Neural cell (in vitro differentiated cells): ENCODE measurements around the gene USP49. TPM values are rescaled to one million over a fixed set of nuclear protein-coding genes. Genes with fewer than 3 reads are reported as not detected.

Source experiments
- H2AFZ ChIP-seq: fragments of 200-600, 300-800 bp; sonication (generic), shearing (Covaris generic); 2 replicates; pipeline ENCODE4 v1.6.0; 2014; ENCODE audit warnings: low read depth, mild to moderate bottlenecking, antibody characterized with exemption, low read length, moderate library complexity
- H3F3A ChIP-seq: fragments of 200-600 bp; shearing (Covaris generic); 2 replicates; pipeline ENCODE4 v1.6.1; 2016; ENCODE audit warnings: mild to moderate bottlenecking, moderate library complexity, mixed read lengths, antibody characterized with exemption, low read length; ENCODE audit not compliant: insufficient read depth, poor library complexity, severe bottlenecking
- H3K27ac ChIP-seq: fragments of 200-600, 300-800 bp; sonication (generic), shearing (Covaris generic); 2 replicates; pipeline ENCODE4 v1.5.1; 2014; ENCODE audit warnings: mild to moderate bottlenecking, low read length, moderate library complexity
- H3K27me3 ChIP-seq: fragments of 300-800, 200-600 bp; sonication (generic), shearing (Covaris generic); 2 replicates; pipeline ENCODE4 v1.6.0; 2014; ENCODE audit warnings: mild to moderate bottlenecking, low read depth, low read length, moderate library complexity; ENCODE audit not compliant: insufficient read depth
- H3K36me3 ChIP-seq: fragments of 300-800, 200-600 bp; sonication (generic), shearing (Covaris generic); 2 replicates; pipeline ENCODE4 v1.5.1; 2014; ENCODE audit warnings: mild to moderate bottlenecking, antibody characterized with exemption, low read length, moderate library complexity; ENCODE audit not compliant: insufficient read depth
- H3K4me2 ChIP-seq: fragments of 300-800, 200-600 bp; sonication (generic), shearing (Covaris generic); 2 replicates; pipeline ENCODE4 v1.6.0; 2014; ENCODE audit warnings: mild to moderate bottlenecking, low read length
- H3K4me3 ChIP-seq: fragments of 300-800, 200-600 bp; sonication (generic), shearing (Covaris generic); 2 replicates; pipeline ENCODE4 v1.5.1; 2014; ENCODE audit warnings: mild to moderate bottlenecking, low read length, moderate library complexity
- H3K79me2 ChIP-seq: fragments of 200-600 bp; shearing (Covaris generic); replicated peaks from 2 replicates; pipeline ENCODE4 v1.6.0; 2014; ENCODE audit warnings: mild to moderate bottlenecking, low read length, moderate library complexity; ENCODE audit not compliant: insufficient read depth
- H3K9ac ChIP-seq: fragments of 300-800, 200-600 bp; sonication (generic), shearing (Covaris generic); 2 replicates; pipeline ENCODE4 v1.6.1; 2016; ENCODE audit warnings: mild to moderate bottlenecking, low read length, mixed read lengths
- H3K9me2 ChIP-seq: fragments of 200-600 bp; shearing (Covaris generic); 2 replicates; pipeline ENCODE4 v1.6.1; 2016; ENCODE audit warnings: mild to moderate bottlenecking, low read length, mixed read lengths; ENCODE audit not compliant: insufficient read depth
- H3K9me3 ChIP-seq: fragments of 200-600, 300-800 bp; sonication (generic), shearing (Covaris generic); 2 replicates; pipeline ENCODE4 v1.6.1; 2016; ENCODE audit warnings: mild to moderate bottlenecking, mixed run types, low read length, moderate library complexity, mixed read lengths
- H4K20me1 ChIP-seq: fragments of 200-600 bp; shearing (Covaris generic); 2 replicates; pipeline ENCODE4 v1.6.1; 2016; ENCODE audit warnings: mild to moderate bottlenecking, mixed run types; ENCODE audit not compliant: insufficient read depth
- CTCF ChIP-seq: fragments of 450-650 bp; IDR thresholded peaks from 2 replicates; pipeline ENCODE4 v1.5.1; 2014; ENCODE audit warnings: antibody characterized with exemption, mild to moderate bottlenecking, moderate library complexity; ENCODE audit not compliant: poor library complexity, severe bottlenecking
- EZH2 ChIP-seq: fragments of 200-600, 300-800 bp; shearing (Covaris generic), sonication (generic); IDR thresholded peaks from 2 replicates; pipeline ENCODE4 v1.6.1; 2014; ENCODE audit warnings: antibody characterized with exemption, low read length, borderline replicate concordance, mild to moderate bottlenecking; ENCODE audit not compliant: insufficient read depth, poor library complexity, severe bottlenecking
- MXI1 ChIP-seq: fragments of 450-650 bp; conservative IDR thresholded peaks from 2 replicates; pipeline ENCODE4 v1.6.1; 2014; ENCODE audit warnings: antibody characterized with exemption, mild to moderate bottlenecking; ENCODE audit not compliant: poor library complexity, severe bottlenecking
- POLR2AphosphoS5 ChIP-seq: IDR thresholded peaks from 2 replicates; pipeline ENCODE4 v1.6.1; 2012
- RAD21 ChIP-seq: fragments of 450-650 bp; conservative IDR thresholded peaks from 2 replicates; pipeline ENCODE4 v1.6.1; 2014; ENCODE audit warnings: antibody characterized with exemption, mild to moderate bottlenecking, moderate library complexity
- SMC3 ChIP-seq: fragments of 450-650 bp; conservative IDR thresholded peaks from 2 replicates; pipeline ENCODE4 v1.6.1; 2014; ENCODE audit warnings: antibody characterized with exemption, mild to moderate bottlenecking, moderate library complexity; ENCODE audit not compliant: poor library complexity
- polyA plus RNA-seq: library from polyadenylated mRNA; depleted of rRNA; stranded (reverse); fragments of >200 nt; gene quantifications from 2 replicates; pipeline ENCODE4 v1.2.3, GENCODE V29; 2014
- TF ChIP-seq, protein P1 (sequence below): IDR thresholded peaks from 2 replicates; pipeline ENCODE4 v1.6.1; 2012; ENCODE audit warnings: borderline replicate concordance

USP49 gene
- polyA plus RNA-seq, 1 donor from 2014 or later, result 23.5 TPM

GRCh38 chr6:41786451-41787218 lies 108.5 kb downstream of the USP49 start:
- Histone ChIP-seq H3K4me2 (peak overlapping the region; percentile 78), H4K20me1 (no peaks in the 10 kb centered on the region), H3F3A (no peaks in the 10 kb centered on the region), H3K9me3 (no peaks in the 10 kb centered on the region), H3K27me3 (no peaks in the 10 kb centered on the region), H3K27ac (peak overlapping the region; percentile 79), H3K79me2 (peaks cover 3% of the 10 kb centered on the region), H3K9ac (peak overlapping the region; percentile 75), H3K4me3 (peak overlapping the region; percentile 76), H3K36me3 (no peaks in the 10 kb centered on the region), H3K9me2 (no peaks in the 10 kb centered on the region), H2AFZ (peak overlapping the region; percentile 65)
- TF ChIP-seq SMC3, result peak; percentile 79
- TF ChIP-seq POLR2AphosphoS5, result peak; percentile 39
- TF ChIP-seq CTCF, result peak; percentile 86
- peak; percentile 74 for TF ChIP-seq RAD21
- no peak for TF ChIP-seq MXI1
- no peak for TF ChIP-seq EZH2

- Histone ChIP-seq H3K27ac (peak overlapping the region; percentile 79), H3K79me2 (peaks cover 3% of the 10 kb centered on the region), H3K4me3 (peak overlapping the region; percentile 76), H3F3A (no peaks in the 10 kb centered on the region), H3K9ac (peak overlapping the region; percentile 75), H3K27me3 (no peaks in the 10 kb centered on the region), H2AFZ (peak overlapping the region; percentile 65), H3K9me2 (no peaks in the 10 kb centered on the region), H3K36me3 (no peaks in the 10 kb centered on the region), H3K4me2 (peak overlapping the region; percentile 97), H4K20me1 (no peaks in the 10 kb centered on the region), H3K9me3 (no peaks in the 10 kb centered on the region)
- TF ChIP-seq MXI1, result peak; percentile 11
- TF ChIP-seq, protein P1, sequence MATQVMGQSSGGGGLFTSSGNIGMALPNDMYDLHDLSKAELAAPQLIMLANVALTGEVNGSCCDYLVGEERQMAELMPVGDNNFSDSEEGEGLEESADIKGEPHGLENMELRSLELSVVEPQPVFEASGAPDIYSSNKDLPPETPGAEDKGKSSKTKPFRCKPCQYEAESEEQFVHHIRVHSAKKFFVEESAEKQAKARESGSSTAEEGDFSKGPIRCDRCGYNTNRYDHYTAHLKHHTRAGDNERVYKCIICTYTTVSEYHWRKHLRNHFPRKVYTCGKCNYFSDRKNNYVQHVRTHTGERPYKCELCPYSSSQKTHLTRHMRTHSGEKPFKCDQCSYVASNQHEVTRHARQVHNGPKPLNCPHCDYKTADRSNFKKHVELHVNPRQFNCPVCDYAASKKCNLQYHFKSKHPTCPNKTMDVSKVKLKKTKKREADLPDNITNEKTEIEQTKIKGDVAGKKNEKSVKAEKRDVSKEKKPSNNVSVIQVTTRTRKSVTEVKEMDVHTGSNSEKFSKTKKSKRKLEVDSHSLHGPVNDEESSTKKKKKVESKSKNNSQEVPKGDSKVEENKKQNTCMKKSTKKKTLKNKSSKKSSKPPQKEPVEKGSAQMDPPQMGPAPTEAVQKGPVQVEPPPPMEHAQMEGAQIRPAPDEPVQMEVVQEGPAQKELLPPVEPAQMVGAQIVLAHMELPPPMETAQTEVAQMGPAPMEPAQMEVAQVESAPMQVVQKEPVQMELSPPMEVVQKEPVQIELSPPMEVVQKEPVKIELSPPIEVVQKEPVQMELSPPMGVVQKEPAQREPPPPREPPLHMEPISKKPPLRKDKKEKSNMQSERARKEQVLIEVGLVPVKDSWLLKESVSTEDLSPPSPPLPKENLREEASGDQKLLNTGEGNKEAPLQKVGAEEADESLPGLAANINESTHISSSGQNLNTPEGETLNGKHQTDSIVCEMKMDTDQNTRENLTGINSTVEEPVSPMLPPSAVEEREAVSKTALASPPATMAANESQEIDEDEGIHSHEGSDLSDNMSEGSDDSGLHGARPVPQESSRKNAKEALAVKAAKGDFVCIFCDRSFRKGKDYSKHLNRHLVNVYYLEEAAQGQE, result no peak
Observed at GRCh38 chr6:41785689-41786450, 109.3 kb downstream of the USP49 start.
